HepG2 (cell line): Measurements from ENCODE around the gene FUT4. TPM values are rescaled to one million over a fixed set of nuclear protein-coding genes. Genes with fewer than 3 reads are reported as not detected.

Source experiments
- E2F5 ChIP-seq: sonication (generic); formaldehyde crosslinking; conservative IDR thresholded peaks from 2 replicates; pipeline ENCODE4 v1.4.0; 2020; ENCODE audit warnings: missing genetic modification reagents
- ELF4 ChIP-seq: sonication (generic); formaldehyde crosslinking; IDR thresholded peaks from 2 replicates; pipeline ENCODE4 v1.5.0; 2020; ENCODE audit warnings: missing genetic modification reagents, mild to moderate bottlenecking, moderate library complexity, borderline replicate concordance
- HOXA3 ChIP-seq: sonication (generic); formaldehyde crosslinking; IDR thresholded peaks from 2 replicates; pipeline ENCODE4 v1.5.0; 2020; ENCODE audit warnings: missing genetic modification reagents
- KDM5A ChIP-seq: fragments of 200-600 bp; sonication (generic); IDR thresholded peaks from 2 replicates; pipeline ENCODE4 v1.7.0; 2018; ENCODE audit warnings: antibody characterized with exemption, mild to moderate bottlenecking, low read length, borderline replicate concordance
- KLF15 ChIP-seq: sonication (generic); formaldehyde crosslinking; IDR thresholded peaks from 2 replicates; pipeline ENCODE4 v1.8.1; 2023; ENCODE audit warnings: borderline replicate concordance, mild to moderate bottlenecking, inconsistent platforms, missing genetic modification reagents, mixed read lengths
- MIER2 ChIP-seq: IDR thresholded peaks from 2 replicates; pipeline ENCODE4 v1.6.1; 2016; ENCODE audit warnings: missing biosample characterization, missing genetic modification reagents
- MLX ChIP-seq: IDR thresholded peaks from 2 replicates; pipeline ENCODE4 v1.6.1; 2016
- NR2F6 ChIP-seq, 2 experiments: IDR thresholded peaks; 2 replicates each; pipeline ENCODE4 v1.6.1; 2016; ENCODE audit warnings: antibody characterized with exemption in 1 of 2, mild to moderate bottlenecking in 1 of 2
- PAWR ChIP-seq: sonication (generic); formaldehyde crosslinking; IDR thresholded peaks from 2 replicates; pipeline ENCODE4 v1.4.0; 2020; ENCODE audit warnings: missing genetic modification reagents, mild to moderate bottlenecking, borderline replicate concordance
- SETDB1 ChIP-seq: sonication (generic); formaldehyde crosslinking; IDR thresholded peaks from 2 replicates; pipeline ENCODE4 v1.5.1; 2020; ENCODE audit warnings: missing genetic modification reagents, mild to moderate bottlenecking, borderline replicate concordance
- SP4 ChIP-seq: sonication (generic); formaldehyde crosslinking; IDR thresholded peaks from 2 replicates; pipeline ENCODE4 v1.8.1; 2023; ENCODE audit warnings: mild to moderate bottlenecking, missing genetic modification reagents
- SYNCRIP ChIP-seq: fragments of 200-400 bp; formaldehyde crosslinking; IDR thresholded peaks from 2 replicates; pipeline ENCODE4 v1.6.1; 2018; ENCODE audit warnings: mild to moderate bottlenecking, low read depth, low read length; ENCODE audit not compliant: insufficient read depth
- TFDP1 ChIP-seq: IDR thresholded peaks from 2 replicates; pipeline ENCODE4 v1.6.1; 2016; ENCODE audit warnings: missing compliant biosample characterization, missing genetic modification reagents, borderline replicate concordance
- ZFP36L1 ChIP-seq: sonication (generic); formaldehyde crosslinking; IDR thresholded peaks from 2 replicates; pipeline ENCODE4 v1.8.0; 2022; ENCODE audit warnings: mild to moderate bottlenecking, missing genetic modification reagents, moderate library complexity
- ZNF136 ChIP-seq: sonication (generic); formaldehyde crosslinking; IDR thresholded peaks from 2 replicates; pipeline ENCODE4 v1.8.1; 2022; ENCODE audit warnings: low read depth, mild to moderate bottlenecking, moderate library complexity, missing genetic modification reagents
- ZNF274 ChIP-seq: sonication (generic); formaldehyde crosslinking; IDR thresholded peaks from 2 replicates; pipeline ENCODE4 v1.5.1; 2020; ENCODE audit warnings: mild to moderate bottlenecking, missing genetic modification reagents
- ZNF549 ChIP-seq: sonication (generic); formaldehyde crosslinking; IDR thresholded peaks from 2 replicates; pipeline ENCODE4 v1.5.0; 2020; ENCODE audit warnings: missing genetic modification reagents
- ZNF607 ChIP-seq: sonication (generic); formaldehyde crosslinking; IDR thresholded peaks from 2 replicates; pipeline ENCODE4 v1.5.1; 2020; ENCODE audit warnings: missing genetic modification reagents, mild to moderate bottlenecking, borderline replicate concordance
- ZNF737 ChIP-seq: sonication (generic); formaldehyde crosslinking; IDR thresholded peaks from 2 replicates; pipeline ENCODE4 v1.5.0; 2020; ENCODE audit warnings: missing genetic modification reagents, mild to moderate bottlenecking, borderline replicate concordance
- polyA plus RNA-seq, 8 experiments: library from polyadenylated mRNA; depleted of rRNA in 3 of 8; stranded (reverse) in 7 of 8; unstranded in 1 of 8; fragments of >200 nt; fragmentation: Illumina TruSeq in 4 of 8; extraction: Trizol in 4 of 8; gene quantifications; 2 replicates each; pipeline versions ENCODE4 v1.2.1 to v1.2.3, GENCODE V29; 2011 to 2016; ENCODE audit warnings: low read depth in 4 of 8, missing spikeins in 1 of 8, mixed read lengths in 1 of 8; ENCODE audit not compliant: insufficient read depth in 1 of 8
- total RNA-seq, 5 experiments: library from RNA; depleted of rRNA; stranded (reverse); fragments of >200 nt; fragmentation: Illumina TruSeq; extraction: Trizol; gene quantifications; 2 replicates each; pipeline ENCODE4 v1.2.3, GENCODE V29; 2016; ENCODE audit warnings: low read depth in 1 of 5
- TF ChIP-seq, protein P1 (sequence below): sonication (generic); formaldehyde crosslinking; IDR thresholded peaks from 2 replicates; pipeline ENCODE4 v1.5.0; 2020; ENCODE audit warnings: missing genetic modification reagents
- TF ChIP-seq, protein P2 (sequence below): sonication (generic); formaldehyde crosslinking; IDR thresholded peaks from 2 replicates; pipeline ENCODE4 v1.8.0; 2022; ENCODE audit warnings: mild to moderate bottlenecking, missing genetic modification reagents; ENCODE audit not compliant: insufficient replicate concordance
- TF ChIP-seq, protein P3 (sequence below): sonication (generic); formaldehyde crosslinking; IDR thresholded peaks from 2 replicates; pipeline ENCODE4 v1.4.0; 2020; ENCODE audit warnings: missing genetic modification reagents, borderline replicate concordance

FUT4 gene
- total and polyA plus RNA-seq, 2 of the 13 experiments (the other 11 are each of a cell fraction or from before 2014, with no cell fraction given): 0.28 to 0.60 TPM

DNA sequence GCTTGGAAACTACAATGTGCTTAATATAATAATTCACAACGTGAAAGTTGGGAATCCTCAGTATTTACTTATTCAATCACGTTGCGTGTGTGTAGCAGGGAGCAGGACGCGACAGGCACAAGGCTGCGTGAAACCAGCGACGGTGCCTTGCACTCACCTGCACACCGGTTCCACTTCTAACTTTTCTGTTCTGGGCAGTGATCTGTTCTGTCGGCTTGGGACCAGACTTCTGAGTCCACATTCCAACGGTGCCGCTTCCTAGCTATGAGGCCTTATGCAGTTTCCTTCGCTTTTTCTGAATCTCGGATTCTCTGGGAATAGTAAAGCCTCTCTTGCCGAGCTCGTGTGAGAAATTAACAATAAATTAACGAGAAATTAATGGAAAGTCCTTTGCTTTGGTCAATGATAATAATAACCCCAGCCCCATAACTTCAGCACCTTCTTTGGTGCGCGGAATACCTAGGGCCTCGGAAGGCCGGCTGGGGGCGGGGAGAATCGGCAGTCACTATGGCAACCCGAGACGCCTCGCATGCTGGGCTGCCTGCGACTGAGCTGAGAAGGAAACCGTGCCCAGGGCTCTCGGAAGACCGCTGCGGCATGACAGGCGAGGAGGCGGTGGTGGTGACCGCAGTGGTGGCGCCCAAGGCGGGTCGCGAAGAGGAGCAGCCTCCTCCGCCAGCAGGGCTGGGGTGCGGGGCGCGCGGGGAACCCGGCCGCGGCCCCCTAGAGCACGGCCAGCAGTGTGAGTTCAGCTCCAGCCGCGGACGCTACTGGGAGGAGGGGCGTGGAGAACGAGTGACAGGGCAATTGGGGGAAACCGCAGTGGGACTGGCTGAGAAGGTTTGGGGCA lies 31.6 kb upstream of the FUT4 start, which contains the start of gene C11orf97 (continued):
- TF ChIP-seq, protein P1, sequence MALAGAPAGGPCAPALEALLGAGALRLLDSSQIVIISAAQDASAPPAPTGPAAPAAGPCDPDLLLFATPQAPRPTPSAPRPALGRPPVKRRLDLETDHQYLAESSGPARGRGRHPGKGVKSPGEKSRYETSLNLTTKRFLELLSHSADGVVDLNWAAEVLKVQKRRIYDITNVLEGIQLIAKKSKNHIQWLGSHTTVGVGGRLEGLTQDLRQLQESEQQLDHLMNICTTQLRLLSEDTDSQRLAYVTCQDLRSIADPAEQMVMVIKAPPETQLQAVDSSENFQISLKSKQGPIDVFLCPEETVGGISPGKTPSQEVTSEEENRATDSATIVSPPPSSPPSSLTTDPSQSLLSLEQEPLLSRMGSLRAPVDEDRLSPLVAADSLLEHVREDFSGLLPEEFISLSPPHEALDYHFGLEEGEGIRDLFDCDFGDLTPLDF: 0 out of 2 replicates have a peak, but pooled peaks have one; percentile 18
- TF ChIP-seq E2F5 (CRISPR knock-in tag): no peak
- TF ChIP-seq KDM5A: no peak
- TF ChIP-seq SP4: no peak
- TF ChIP-seq, protein P2, sequence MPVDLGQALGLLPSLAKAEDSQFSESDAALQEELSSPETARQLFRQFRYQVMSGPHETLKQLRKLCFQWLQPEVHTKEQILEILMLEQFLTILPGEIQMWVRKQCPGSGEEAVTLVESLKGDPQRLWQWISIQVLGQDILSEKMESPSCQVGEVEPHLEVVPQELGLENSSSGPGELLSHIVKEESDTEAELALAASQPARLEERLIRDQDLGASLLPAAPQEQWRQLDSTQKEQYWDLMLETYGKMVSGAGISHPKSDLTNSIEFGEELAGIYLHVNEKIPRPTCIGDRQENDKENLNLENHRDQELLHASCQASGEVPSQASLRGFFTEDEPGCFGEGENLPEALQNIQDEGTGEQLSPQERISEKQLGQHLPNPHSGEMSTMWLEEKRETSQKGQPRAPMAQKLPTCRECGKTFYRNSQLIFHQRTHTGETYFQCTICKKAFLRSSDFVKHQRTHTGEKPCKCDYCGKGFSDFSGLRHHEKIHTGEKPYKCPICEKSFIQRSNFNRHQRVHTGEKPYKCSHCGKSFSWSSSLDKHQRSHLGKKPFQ: no peak
- no peak for TF ChIP-seq NR2F6 (IDR thresholded peaks at IDR 0.05)
- TF ChIP-seq NR2F6 (CRISPR knock-in tag; IDR thresholded peaks at IDR 0.05): no peak
- TF ChIP-seq MIER2: no peak
- no peak for TF ChIP-seq ZNF274 (CRISPR knock-in tag)
- TF ChIP-seq, protein P3, sequence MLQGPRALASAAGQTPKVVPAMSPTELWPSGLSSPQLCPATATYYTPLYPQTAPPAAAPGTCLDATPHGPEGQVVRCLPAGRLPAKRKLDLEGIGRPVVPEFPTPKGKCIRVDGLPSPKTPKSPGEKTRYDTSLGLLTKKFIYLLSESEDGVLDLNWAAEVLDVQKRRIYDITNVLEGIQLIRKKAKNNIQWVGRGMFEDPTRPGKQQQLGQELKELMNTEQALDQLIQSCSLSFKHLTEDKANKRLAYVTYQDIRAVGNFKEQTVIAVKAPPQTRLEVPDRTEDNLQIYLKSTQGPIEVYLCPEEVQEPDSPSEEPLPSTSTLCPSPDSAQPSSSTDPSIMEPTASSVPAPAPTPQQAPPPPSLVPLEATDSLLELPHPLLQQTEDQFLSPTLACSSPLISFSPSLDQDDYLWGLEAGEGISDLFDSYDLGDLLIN (CRISPR knock-in tag): no peak
- no peak for TF ChIP-seq MLX (CRISPR knock-in tag)
- no peak for TF ChIP-seq ZNF136 (CRISPR knock-in tag)
- TF ChIP-seq ELF4 (CRISPR knock-in tag): no peak
- TF ChIP-seq ZNF549 (CRISPR knock-in tag): no peak
- TF ChIP-seq SETDB1 (CRISPR knock-in tag): no peak
- TF ChIP-seq HOXA3 (CRISPR knock-in tag): peak; percentile 53; the same call in 1 of the 2 replicates
- 0 out of 2 replicates have a peak, but pooled peaks have one; percentile 53 for TF ChIP-seq ZNF607
- TF ChIP-seq PAWR (CRISPR knock-in tag): no peak
- no peak for TF ChIP-seq KLF15
- no peak for TF ChIP-seq SYNCRIP
- TF ChIP-seq ZNF737 (CRISPR knock-in tag): no peak
- no peak for TF ChIP-seq ZFP36L1 (CRISPR knock-in tag)
- no peak for TF ChIP-seq TFDP1 (CRISPR knock-in tag)
